Upper lobe of right lung (tissue), 1 donor: ENCODE measurements around the gene DTNB. TPM values are rescaled to one million over a fixed set of nuclear protein-coding genes. Genes with fewer than 3 reads are reported as not detected.

Experiments used
- ATAC-seq: fragments of 200-7000 bp; cut with Tn5 transposase; one replicate; pipeline ENCODE4 v1.9.1; 2020; ENCODE audit warnings: mild to moderate bottlenecking, moderate library complexity
- DNase-seq: peaks from one replicate; pipeline ENCODE4 v3.0.0-alpha.2; 2020
- H3K27ac ChIP-seq: fragments of 200-600 bp; one replicate; pipeline ENCODE4 v1.8.0; 2022
- H3K27me3 ChIP-seq: fragments of 200-600 bp; one replicate; pipeline ENCODE4 v1.8.0; 2022; ENCODE audit warnings: mild to moderate bottlenecking
- H3K36me3 ChIP-seq: fragments of 200-600 bp; one replicate; pipeline ENCODE4 v1.8.0; 2022
- H3K4me1 ChIP-seq: fragments of 200-600 bp; one replicate; pipeline ENCODE4 v1.8.0; 2022
- H3K4me3 ChIP-seq: fragments of 200-600 bp; one replicate; pipeline ENCODE4 v1.8.0; 2022; ENCODE audit warnings: mild to moderate bottlenecking
- H3K9me3 ChIP-seq: fragments of 200-600 bp; one replicate; pipeline ENCODE4 v1.8.0; 2022
- CTCF ChIP-seq: fragments of 200-600 bp; IDR thresholded peaks from one replicate; pipeline ENCODE4 v1.8.0; 2022; ENCODE audit warnings: antibody characterized with exemption
- intact Hi-C: fragments of 100-400 bp; cut with DNase I; formaldehyde crosslinking; loops from one replicate; pipeline ENCODE4 v1.11.0; 2022
- total RNA-seq: library from RNA; stranded (reverse); fragmentation: NEBNext Ultra II Directional; extraction: Animal tissue kit (Norgen Biotek cat#: 25700); gene quantifications from one replicate; pipeline ENCODE4 v1.2.1, GENCODE V29; 2021
- donor health status: DM: no; HTN: yes; CAD: no; lungs with severe emphysema.

Gene DTNB
- total RNA-seq, 1 donor from 2014 or later, result 18.1 TPM

GRCh38 chr2:25548601-25549000 lies 124.8 kb downstream of the DTNB start:
- ATAC-seq, result no peak
- H3K4me3 ChIP-seq, result no peak overlapping the region
- no peaks in the 10 kb centered on the region for H3K4me1 ChIP-seq
- no peak for DNase-seq
- no peaks in the 10 kb centered on the region for H3K9me3 ChIP-seq
- intact Hi-C loops, result no loop called here
- no peak for TF ChIP-seq CTCF
- H3K27me3 ChIP-seq, result no peaks in the 10 kb centered on the region
- no peaks in the 10 kb centered on the region for H3K36me3 ChIP-seq
- no peak overlapping the region for H3K27ac ChIP-seq

GRCh38 chr2:25546852-25547251 lies 126.5 kb downstream of the DTNB start:
- Histone ChIP-seq H3K27ac (no peak overlapping the region), H3K36me3 (no peaks in the 10 kb centered on the region), H3K27me3 (no peaks in the 10 kb centered on the region), H3K4me3 (no peak overlapping the region), H3K9me3 (no peaks in the 10 kb centered on the region), H3K4me1 (no peaks in the 10 kb centered on the region)
- intact Hi-C loops, result no loop called here
- no peak for TF ChIP-seq CTCF
- ATAC-seq (no peak), DNase-seq (no peak)

GRCh38 chr2:25545899-25546298 lies 127.5 kb downstream of the DTNB start:
- intact Hi-C loops, result no loop called here

DNA sequence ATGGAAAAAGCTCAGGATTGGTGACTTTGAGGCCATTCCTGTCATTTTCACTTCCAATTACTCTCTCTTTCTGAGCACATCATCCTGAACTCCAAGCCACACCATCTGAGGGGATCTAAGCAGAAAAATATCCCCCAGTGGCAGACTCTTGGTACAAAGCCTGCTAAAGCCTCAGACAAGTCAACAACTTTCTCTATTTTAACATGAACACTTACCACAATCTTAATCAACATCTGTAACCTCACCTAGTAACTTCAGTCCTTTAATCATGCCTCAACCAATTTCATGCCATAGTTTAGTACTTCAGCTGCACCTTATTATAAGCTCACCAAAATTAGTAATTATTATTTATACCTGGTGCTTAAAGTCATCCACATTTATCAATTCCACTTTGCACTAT lies 128.9 kb downstream of the DTNB start:
- no peaks in the 10 kb centered on the region for H3K27me3 ChIP-seq
- no peak overlapping the region for H3K4me3 ChIP-seq
- H3K27ac ChIP-seq, result no peak overlapping the region
- DNase-seq, result no peak
- intact Hi-C loops, result no loop called here
- H3K36me3 ChIP-seq, result no peaks in the 10 kb centered on the region
- H3K9me3 ChIP-seq, result no peaks in the 10 kb centered on the region
- no peak for TF ChIP-seq CTCF
- no peak for ATAC-seq
- no peaks in the 10 kb centered on the region for H3K4me1 ChIP-seq

More at GRCh38 chr2:25545899-25546298, 127.5 kb downstream of the DTNB start:
- no peaks in the 10 kb centered on the region for H3K36me3 ChIP-seq
- H3K4me1 ChIP-seq, result no peaks in the 10 kb centered on the region
- no peak for ATAC-seq
- H3K27me3 ChIP-seq, result no peaks in the 10 kb centered on the region
- H3K4me3 ChIP-seq, result no peak overlapping the region
- no peak for DNase-seq
- H3K27ac ChIP-seq, result no peak overlapping the region
- H3K9me3 ChIP-seq, result no peaks in the 10 kb centered on the region
- TF ChIP-seq CTCF, result no peak

GRCh38 chr2:25543939-25544338 lies 129.4 kb downstream of the DTNB start:
- Histone ChIP-seq H3K27ac (no peak overlapping the region), H3K4me1 (no peaks in the 10 kb centered on the region), H3K4me3 (no peak overlapping the region), H3K27me3 (no peaks in the 10 kb centered on the region), H3K36me3 (no peaks in the 10 kb centered on the region), H3K9me3 (no peaks in the 10 kb centered on the region)
- ATAC-seq, result no peak
- intact Hi-C loops, result no loop called here
- TF ChIP-seq CTCF, result no peak
- DNase-seq, result no peak

- H3K4me3 ChIP-seq, result no peak overlapping the region
- intact Hi-C loops, result no loop called here
- H3K4me1 ChIP-seq, result no peaks in the 10 kb centered on the region
- no peaks in the 10 kb centered on the region for H3K36me3 ChIP-seq
- DNase-seq, result no peak
- no peak for ATAC-seq
- no peak overlapping the region for H3K27ac ChIP-seq
- no peak for TF ChIP-seq CTCF
- H3K9me3 ChIP-seq, result no peaks in the 10 kb centered on the region
- H3K27me3 ChIP-seq, result no peaks in the 10 kb centered on the region
These were observed 132.0 kb downstream of the DTNB start for GRCh38 chr2:25541378-25541777.
